Effector memory CD8-positive, alpha-beta T cell (primary cell): ENCODE data around the gene SLC25A38.
"Not testable (repeated sequence)": the region's sequence is repeated elsewhere in the genome, so short reads cannot be mapped to it uniquely, and the experiment has no call there.

Experiments used
- ATAC-seq: fragments of 150-1000 bp; cut with Tn5 transposase; replicated peaks from 2 replicates; pipeline ENCODE4 v1.10.0; 2021; ENCODE audit warnings: mild to moderate bottlenecking, moderate library complexity
- DNase-seq, 3 experiments: peaks; one replicate each; pipeline ENCODE4 v3.0.0; 2021
- H3K27ac Mint-ChIP-seq, 2 donors: one replicate each; pipeline ENCODE4 v1.8.0; 2022; ENCODE audit warnings: mild to moderate bottlenecking in 2 of 2, mixed read lengths in 2 of 2, moderate library complexity in 2 of 2
- H3K27me3 Mint-ChIP-seq, 2 donors: one replicate each; pipeline ENCODE4 v1.8.0; 2022; ENCODE audit warnings: mixed read lengths in 2 of 2
- H3K36me3 Mint-ChIP-seq: one replicate; pipeline ENCODE4 v1.8.0; 2022; ENCODE audit warnings: mild to moderate bottlenecking, moderate library complexity, mixed read lengths; ENCODE audit not compliant: insufficient read depth
- H3K4me1 Mint-ChIP-seq, 2 donors: one replicate each; pipeline ENCODE4 v1.8.0; 2022; ENCODE audit warnings: low read depth in 2 of 2, mixed read lengths in 2 of 2
- H3K4me3 Mint-ChIP-seq, 2 donors: one replicate each; pipeline ENCODE4 v1.8.0; 2022; ENCODE audit warnings: mild to moderate bottlenecking in 2 of 2, mixed read lengths in 2 of 2, moderate library complexity in 2 of 2
- H3K9me3 Mint-ChIP-seq, 2 donors: one replicate each; pipeline ENCODE4 v1.8.0; 2022; ENCODE audit warnings: mixed read lengths in 2 of 2
- total RNA-seq, 9 experiments: gene quantifications; one replicate each; lab custom pipeline; 2026; lab: John Stamatoyannopoulos, UW

SLC25A38 gene, protein sequence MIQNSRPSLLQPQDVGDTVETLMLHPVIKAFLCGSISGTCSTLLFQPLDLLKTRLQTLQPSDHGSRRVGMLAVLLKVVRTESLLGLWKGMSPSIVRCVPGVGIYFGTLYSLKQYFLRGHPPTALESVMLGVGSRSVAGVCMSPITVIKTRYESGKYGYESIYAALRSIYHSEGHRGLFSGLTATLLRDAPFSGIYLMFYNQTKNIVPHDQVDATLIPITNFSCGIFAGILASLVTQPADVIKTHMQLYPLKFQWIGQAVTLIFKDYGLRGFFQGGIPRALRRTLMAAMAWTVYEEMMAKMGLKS
- total RNA-seq, result 61.7 to 86.0 (median 78.1) reads per million in 9 experiments

DNA sequence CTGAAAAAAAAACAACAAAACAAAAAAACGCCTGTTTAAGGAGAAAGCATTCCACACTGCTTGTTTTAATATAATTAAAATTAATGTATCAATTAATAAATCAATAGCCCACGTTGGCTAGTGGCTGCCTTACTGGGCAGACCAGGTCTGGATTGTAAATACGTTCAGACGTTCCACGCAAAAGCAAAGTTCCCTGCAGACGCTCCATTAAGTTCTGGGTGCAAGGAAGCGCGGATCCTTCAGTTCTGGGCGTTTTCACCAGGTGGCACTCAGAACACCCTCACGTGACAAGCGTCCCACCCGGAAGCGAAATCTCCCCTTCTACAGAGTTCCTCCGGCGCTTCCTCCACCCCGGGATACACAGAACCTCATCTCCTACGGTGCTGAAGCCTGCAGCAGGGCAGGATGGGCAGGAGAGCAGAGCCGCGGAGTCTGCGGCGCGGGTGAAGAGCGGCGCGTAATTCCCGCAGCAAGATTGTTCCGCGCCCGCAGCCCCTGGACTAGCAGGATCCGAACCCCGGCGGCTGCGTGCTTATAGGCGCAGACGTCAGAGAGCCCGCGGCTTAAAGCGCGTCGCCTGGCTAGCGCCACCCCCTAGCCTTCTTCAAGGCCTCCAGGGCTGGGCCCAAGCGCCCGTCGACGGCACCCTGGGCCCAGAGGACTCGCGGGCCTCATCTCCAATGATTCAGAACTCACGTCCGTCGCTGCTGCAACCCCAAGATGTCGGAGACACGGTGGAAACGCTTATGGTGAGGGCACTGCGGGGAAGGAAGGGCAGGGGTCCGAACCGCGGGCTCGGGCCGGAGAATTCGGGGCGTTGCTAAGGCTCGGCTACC is at the start of gene SLC25A38:
Gene SLC25A38, plus strand, starts transcription at position 326 of the 836 bp plus-strand sequence. Its CDS starts 355 bp downstream, at position 681.
- H3K27me3 Mint-ChIP-seq, result no peaks in the 10 kb centered on the region
- peak; percentile 73 to 79 (median 75) for DNase-seq
- no peaks in the 10 kb centered on the region for H3K9me3 Mint-ChIP-seq
- H3K27ac Mint-ChIP-seq, result peak within 1 kb of the TSS; percentile 98 to 99
- H3K4me3 Mint-ChIP-seq, result peak within 1 kb of the TSS; percentile 96 to 98
- H3K4me1 Mint-ChIP-seq, result peaks cover 37% of the 10 kb centered on the region in 2 donors
- ATAC-seq, result peak; percentile 79
- peaks cover 29% of the 10 kb centered on the region for H3K36me3 Mint-ChIP-seq

DNA sequence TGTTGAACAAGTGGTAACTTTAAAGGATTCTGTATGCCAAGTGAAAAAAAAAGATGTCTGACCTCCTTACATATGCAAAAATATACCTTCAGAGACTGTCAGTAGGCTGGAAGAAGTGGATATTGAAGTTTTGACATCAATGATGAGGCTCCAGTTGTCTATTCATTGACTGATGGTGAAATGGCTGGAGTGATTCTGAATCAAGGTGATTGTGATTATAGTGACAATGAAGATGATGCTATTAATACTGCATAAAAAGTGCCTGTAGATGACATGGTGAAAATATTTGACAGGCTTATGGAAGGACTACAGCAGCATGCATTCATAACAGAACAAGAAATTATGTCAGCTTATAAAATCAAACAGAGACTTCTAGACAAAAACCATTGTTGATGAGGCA is 49.6 kb upstream of the SLC25A38 start:
- Mint-ChIP-seq H3K4me1 (no peaks in the 10 kb centered on the region), H3K27ac (no peak overlapping the region), H3K4me3 (no peak overlapping the region), H3K36me3 (peaks cover 2% of the 10 kb centered on the region), H3K27me3 (peaks cover 8 to 14% of the 10 kb centered on the region in 2 donors), H3K9me3 (no peaks in the 10 kb centered on the region)
- ATAC-seq (no peak), DNase-seq (no peak)

DNA sequence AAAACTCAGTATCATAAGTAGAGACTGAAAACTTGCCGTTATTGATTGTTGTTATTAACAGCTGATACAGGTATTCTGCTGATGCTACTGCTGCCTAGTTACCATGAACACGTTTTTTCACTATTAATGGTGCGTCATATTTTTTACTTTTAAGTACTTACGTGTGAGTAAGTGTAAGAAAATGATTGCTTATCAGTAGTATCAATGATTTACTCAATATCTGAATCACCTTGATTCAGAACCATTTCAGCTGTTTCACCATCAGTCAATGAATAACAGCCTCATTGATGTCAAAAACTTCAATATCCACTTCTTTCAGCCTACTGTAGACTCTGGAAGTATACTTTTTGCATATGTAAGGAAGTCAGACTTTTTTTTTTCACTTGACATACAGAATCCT is 49.0 kb upstream of the SLC25A38 start:
- Mint-ChIP-seq H3K4me3 (no peak overlapping the region), H3K27ac (no peak overlapping the region), H3K4me1 (no peaks in the 10 kb centered on the region), H3K36me3 (peaks cover 2% of the 10 kb centered on the region), H3K27me3 (peaks cover 8 to 14% of the 10 kb centered on the region in 2 donors), H3K9me3 (no peaks in the 10 kb centered on the region)
- DNase-seq (no peak), ATAC-seq (no peak)

DNA sequence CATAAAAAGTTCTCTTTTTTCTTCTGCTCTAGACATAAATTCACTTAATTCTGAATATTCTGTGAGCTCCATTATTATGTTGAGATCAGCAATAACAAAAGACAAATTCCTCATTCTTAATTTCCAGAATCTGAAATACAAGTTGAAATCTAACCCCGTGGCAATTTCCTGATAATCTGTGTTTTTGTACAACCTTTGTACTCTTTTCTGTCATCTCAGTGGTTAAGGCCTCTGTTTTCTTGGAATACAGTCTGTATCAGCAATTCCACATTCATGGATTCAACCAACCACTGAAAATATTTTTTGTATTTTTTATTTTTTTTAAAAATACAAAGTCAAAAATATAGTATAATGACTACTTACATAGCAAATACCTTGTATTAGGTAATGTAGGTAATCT is 45.0 kb upstream of the SLC25A38 start:
- Mint-ChIP-seq H3K4me1 (no peaks in the 10 kb centered on the region), H3K27ac (no peak overlapping the region), H3K36me3 (peaks cover 2% of the 10 kb centered on the region), H3K27me3 (peaks cover 8 to 25% of the 10 kb centered on the region in 2 donors), H3K9me3 (no peaks in the 10 kb centered on the region), H3K4me3 (no peak overlapping the region)
- no peak for ATAC-seq
- no peak for DNase-seq

DNA sequence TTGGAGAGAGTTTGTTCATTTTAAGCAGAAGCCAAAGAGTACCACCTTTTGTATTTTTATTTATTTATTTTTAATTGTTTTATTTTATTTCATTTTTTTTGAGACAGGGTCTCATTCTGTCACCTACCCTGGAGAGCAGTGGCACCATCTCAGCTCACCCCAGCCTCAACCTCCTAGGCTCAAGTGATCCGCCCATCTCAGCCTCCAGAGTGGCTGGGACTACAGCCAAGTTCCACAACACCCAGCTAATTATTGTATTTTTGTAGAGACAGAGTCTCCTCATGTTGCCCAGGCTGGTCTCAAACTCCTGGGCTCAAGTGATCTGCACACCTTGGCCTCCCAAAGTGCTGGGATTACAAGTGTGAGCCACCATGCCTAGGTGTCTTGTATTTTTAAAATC is 44.1 kb upstream of the SLC25A38 start:
- H3K9me3 Mint-ChIP-seq, result no peaks in the 10 kb centered on the region
- peaks cover 2% of the 10 kb centered on the region for H3K36me3 Mint-ChIP-seq
- H3K27me3 Mint-ChIP-seq, result peaks cover 8 to 25% of the 10 kb centered on the region in 2 donors
- no peak overlapping the region for H3K27ac Mint-ChIP-seq
- DNase-seq (no peak), ATAC-seq (no peak)
- H3K4me3 Mint-ChIP-seq, result no peak overlapping the region
- H3K4me1 Mint-ChIP-seq, result no peaks in the 10 kb centered on the region

DNA sequence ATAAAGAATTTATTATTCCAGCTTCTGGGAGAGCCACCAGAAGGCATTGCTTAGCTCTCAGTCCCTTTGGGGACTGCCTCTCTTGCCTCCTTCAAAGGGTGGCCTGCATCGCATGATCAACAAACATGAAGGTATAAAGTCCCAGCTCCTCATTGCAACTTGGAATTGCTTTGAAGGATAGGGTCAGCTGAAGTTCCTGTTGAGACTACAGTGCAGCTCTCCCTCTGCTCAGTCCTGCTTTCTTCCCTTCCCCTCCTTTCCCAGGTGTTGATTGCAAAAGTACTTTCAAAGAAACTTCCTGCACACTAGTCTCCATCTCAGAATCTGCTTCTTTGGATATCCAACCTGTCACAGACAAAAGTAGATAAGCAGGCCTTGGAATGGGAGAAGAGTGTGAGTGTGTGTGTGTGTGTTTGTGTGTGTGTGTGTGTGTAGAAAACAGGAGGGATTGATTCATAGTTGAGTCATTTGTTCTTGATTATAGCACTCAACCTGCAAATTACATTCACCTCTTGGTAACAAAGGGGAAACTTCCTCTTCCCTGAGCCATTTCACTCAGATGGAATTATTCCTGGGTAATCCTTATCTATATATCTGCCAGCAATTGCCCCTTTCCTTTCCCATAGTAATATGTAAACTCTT is 40.0 kb upstream of the SLC25A38 start:
- Mint-ChIP-seq H3K4me3 (no peak overlapping the region), H3K9me3 (no peaks in the 10 kb centered on the region), H3K36me3 (no peaks in the 10 kb centered on the region), H3K27me3 (peaks cover 0 to 11% of the 10 kb centered on the region in 2 donors), H3K27ac (no peak overlapping the region), H3K4me1 (no peaks in the 10 kb centered on the region)
- DNase-seq (no peak), ATAC-seq (no peak)

DNA sequence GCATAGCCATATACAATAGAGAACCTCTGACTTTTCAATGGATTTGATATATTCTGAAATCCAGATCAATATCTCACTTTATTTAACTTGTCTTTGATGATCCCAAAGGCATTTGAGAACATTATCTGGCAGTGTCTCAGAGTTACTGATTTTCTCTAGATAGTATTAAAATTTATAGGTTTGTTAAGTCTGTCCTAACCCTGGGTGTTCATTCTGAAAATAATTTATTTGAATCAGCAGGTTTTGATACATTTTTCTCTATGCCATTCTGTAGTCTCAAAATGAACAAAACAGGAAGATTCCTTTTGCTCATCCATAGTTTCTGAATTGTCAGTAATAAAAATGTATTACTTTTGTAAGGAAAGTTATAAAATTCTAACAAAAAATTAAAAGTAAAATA is 39.4 kb upstream of the SLC25A38 start:
- no peak overlapping the region for H3K27ac Mint-ChIP-seq
- no peaks in the 10 kb centered on the region for H3K9me3 Mint-ChIP-seq

DNA sequence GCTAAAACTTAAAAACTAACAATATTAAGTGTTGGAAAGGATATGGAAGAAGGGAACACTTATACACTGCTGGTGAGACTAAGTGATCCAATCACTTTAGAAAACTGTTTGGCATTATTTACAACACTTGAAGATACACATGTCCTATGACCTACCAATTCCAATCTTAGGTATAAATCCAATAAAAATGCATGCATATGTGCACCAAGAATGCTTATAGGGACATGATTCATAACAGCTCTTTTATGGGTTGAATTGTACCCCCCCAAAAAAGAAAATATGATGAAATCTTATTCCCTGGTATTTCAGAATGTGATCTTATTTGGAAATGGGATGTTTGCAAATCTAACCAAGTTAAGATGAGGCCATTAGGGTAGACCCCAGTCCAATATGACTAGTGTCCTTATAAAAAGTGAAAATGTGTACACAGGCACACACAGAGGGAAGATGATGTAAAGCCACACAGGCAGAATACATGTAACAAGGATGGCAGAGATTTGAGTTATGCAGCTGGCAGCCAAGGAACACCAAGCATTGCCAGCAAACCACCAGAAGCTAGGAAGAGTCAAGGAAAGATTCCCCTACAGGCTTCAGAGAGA is 38.3 kb upstream of the SLC25A38 start:
- ATAC-seq (no peak), DNase-seq (no peak)
- Mint-ChIP-seq H3K9me3 (no peaks in the 10 kb centered on the region), H3K4me1 (no peaks in the 10 kb centered on the region), H3K27me3 (peaks cover 0 to 10% of the 10 kb centered on the region in 2 donors), H3K27ac (no peak overlapping the region), H3K4me3 (no peak overlapping the region), H3K36me3 (no peaks in the 10 kb centered on the region)

More for the DNA sequence above, 39.4 kb upstream of the SLC25A38 start:
- ATAC-seq, result no peak
- Mint-ChIP-seq H3K36me3 (no peaks in the 10 kb centered on the region), H3K4me1 (no peaks in the 10 kb centered on the region), H3K4me3 (no peak overlapping the region), H3K27me3 (peaks cover 0 to 11% of the 10 kb centered on the region in 2 donors)
- DNase-seq, result no peak

DNA sequence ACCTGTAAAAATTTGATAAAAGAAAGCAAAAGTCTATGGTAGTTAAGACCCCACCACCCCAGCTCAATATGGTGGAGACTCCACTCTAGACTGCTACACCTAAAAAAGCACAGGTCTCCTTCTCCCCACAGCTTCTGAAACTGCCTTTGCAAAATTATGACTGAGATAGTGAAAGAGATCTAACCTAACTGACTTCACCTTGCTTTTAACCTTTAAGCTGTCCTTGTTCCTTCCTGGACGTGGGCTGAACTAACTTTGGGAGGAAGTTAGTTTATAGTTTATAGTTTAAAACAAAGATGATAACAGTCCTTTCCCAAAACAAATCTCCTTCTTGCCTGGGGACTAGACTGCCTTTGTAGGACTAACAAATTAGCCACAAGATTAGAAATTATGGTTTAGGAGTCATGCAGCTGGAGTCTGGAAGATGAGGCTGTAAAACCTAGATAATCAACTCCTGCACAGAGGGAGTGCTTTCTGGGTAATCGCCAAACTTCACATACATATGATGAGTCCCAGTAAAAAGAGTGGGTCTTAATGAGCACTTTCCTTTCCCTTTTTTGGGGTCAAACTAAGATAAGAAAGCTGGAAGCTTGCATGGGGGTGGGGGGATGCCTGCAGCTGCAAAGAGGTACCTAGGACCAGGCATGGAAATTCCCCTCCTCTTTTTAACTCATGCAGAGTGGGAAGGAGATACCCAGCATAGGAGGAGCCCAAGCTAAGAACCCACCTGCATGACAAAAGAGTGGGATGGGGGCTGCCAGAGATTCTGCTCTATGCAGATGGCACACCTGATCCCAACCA is 36.2 kb upstream of the SLC25A38 start:
- H3K36me3 Mint-ChIP-seq, result no peaks in the 10 kb centered on the region
- no peaks in the 10 kb centered on the region for H3K4me1 Mint-ChIP-seq
- H3K27ac Mint-ChIP-seq, result peak overlapping the region in 1 of 2 donors; percentile 10
- ATAC-seq (no peak), DNase-seq (no peak)
- no peaks in the 10 kb centered on the region for H3K27me3 Mint-ChIP-seq
- H3K9me3 Mint-ChIP-seq, result no peaks in the 10 kb centered on the region
- H3K4me3 Mint-ChIP-seq, result no peak overlapping the region

DNA sequence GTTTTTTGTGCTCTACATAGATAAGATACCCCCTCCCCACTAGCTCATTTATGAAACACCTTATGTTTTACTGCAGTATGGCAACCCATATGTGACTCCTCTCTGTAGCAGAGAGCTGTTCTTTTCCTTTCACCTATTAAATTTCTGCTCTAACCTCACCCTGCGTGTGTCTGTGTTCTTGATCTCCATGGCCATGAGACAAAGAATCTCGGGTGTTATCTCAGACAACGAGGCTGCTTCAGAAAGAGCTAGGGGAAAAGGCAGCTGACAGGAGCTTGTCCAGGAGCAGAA is 35.6 kb upstream of the SLC25A38 start:
- Mint-ChIP-seq H3K27me3 (no peaks in the 10 kb centered on the region), H3K36me3 (no peaks in the 10 kb centered on the region), H3K9me3 (no peaks in the 10 kb centered on the region), H3K27ac (no peak overlapping the region), H3K4me3 (no peak overlapping the region), H3K4me1 (no peaks in the 10 kb centered on the region)
- no peak for ATAC-seq
- DNase-seq, result no peak

DNA sequence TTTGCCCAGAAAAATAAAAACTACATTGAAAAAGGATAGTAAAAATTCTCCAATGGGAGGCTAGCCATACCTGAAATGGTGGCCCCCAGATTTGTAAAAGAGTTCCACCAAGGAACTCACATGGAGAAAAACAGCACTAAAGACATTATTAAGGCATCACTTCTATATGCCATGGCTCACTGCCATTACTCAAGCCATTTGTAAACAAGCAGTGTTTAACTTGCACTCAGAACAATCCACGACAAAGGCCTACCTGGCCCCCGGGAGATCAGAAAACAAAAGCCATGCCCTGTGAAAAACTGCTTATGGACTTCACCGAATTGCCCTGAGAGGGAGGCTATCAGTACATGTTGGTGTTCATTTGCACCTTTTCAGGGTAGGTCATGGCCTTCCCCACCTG is 34.1 kb upstream of the SLC25A38 start:
- Mint-ChIP-seq H3K4me1 (no peaks in the 10 kb centered on the region), H3K36me3 (no peaks in the 10 kb centered on the region), H3K9me3 (no peaks in the 10 kb centered on the region), H3K27me3 (no peaks in the 10 kb centered on the region), H3K27ac (no peak overlapping the region), H3K4me3 (no peak overlapping the region)
- no peak for ATAC-seq
- no peak for DNase-seq

DNA sequence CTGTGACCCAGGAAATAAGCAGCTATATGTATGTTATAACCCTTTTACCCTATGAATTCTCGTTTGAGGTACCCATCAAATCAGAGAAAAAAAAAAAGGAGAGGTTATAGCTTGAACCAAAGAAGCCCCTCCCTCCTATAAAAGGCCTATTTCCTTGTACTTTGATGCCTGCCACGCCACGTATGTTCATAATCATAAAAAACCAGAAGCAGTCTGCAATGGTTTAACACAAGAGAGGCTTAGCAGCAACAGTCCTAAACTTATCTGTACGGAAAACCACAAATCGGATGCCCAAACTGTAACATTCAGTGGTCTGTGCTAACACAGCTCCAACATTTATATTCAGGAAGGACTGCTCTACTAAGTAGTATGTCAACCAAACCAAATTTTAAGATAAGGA is 32.5 kb upstream of the SLC25A38 start:
- Mint-ChIP-seq H3K4me1 (no peaks in the 10 kb centered on the region), H3K27ac (no peak overlapping the region), H3K27me3 (peaks cover 0 to 7% of the 10 kb centered on the region in 2 donors), H3K9me3 (no peaks in the 10 kb centered on the region), H3K4me3 (no peak overlapping the region), H3K36me3 (no peaks in the 10 kb centered on the region)
- no peak for DNase-seq
- no peak for ATAC-seq

DNA sequence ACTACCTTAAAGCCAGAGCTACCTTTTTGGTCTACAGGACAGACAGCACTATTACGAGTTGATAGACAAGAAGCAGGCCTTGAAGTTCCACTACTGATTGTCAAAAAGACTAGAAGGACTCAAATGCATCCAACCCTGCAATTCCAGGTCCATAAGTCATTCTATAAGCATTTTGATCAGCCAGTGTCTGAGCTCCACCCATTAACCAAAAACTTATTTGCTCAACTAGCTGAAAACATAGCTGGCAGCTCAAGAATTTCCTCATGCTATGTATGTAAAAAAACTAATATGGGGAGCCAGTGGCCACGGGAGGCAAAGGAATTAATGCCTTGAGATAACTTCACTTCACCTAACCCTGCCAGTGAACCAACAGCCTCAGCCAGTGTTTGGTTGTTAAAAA is 32.0 kb upstream of the SLC25A38 start:
- ATAC-seq, H3K36me3 Mint-ChIP-seq, H3K27ac Mint-ChIP-seq, DNase-seq, H3K9me3 Mint-ChIP-seq, H3K27me3 Mint-ChIP-seq, H3K4me1 Mint-ChIP-seq, H3K4me3 Mint-ChIP-seq: not testable (repeated sequence)
